HG03342 (cell line): ENCODE data around the gene HSD17B1.
"Not testable (repeated sequence)": the region's sequence is repeated elsewhere in the genome, so short reads cannot be mapped to it uniquely, and the experiment has no call there.

Source experiments
- ATAC-seq: cut with Tn5 transposase; IDR thresholded peaks from one replicate; pipeline ENCODE4 v1.9.1; 2021; ENCODE audit warnings: mild to moderate bottlenecking, moderate library complexity; ENCODE audit not compliant: unreplicated experiment

The HSD17B1 gene

DNA sequence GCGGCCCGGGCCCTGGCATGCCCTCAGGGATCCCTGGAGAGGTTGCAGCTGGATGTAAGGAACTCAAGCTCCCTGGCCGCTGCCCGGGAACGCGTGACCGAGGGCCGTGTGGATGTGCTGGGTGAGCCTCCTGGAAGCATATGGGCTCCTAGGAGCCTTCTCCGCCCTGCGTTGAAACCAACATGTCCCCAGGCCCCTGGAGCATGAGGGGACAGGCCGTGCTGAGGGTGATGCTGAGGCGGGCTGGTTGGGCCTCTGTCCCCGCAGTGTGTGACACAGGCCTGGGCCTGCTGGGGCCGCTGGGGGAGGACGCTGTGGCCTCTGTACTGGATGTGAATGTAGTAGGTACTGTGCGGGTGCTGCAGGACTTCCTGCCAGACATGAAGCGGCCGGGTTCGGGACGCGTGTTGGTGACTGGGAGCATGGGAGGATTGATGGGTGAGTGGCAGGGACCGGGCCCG is 5.7 kb upstream of the HSD17B1 start:
- no peak for ATAC-seq

DNA sequence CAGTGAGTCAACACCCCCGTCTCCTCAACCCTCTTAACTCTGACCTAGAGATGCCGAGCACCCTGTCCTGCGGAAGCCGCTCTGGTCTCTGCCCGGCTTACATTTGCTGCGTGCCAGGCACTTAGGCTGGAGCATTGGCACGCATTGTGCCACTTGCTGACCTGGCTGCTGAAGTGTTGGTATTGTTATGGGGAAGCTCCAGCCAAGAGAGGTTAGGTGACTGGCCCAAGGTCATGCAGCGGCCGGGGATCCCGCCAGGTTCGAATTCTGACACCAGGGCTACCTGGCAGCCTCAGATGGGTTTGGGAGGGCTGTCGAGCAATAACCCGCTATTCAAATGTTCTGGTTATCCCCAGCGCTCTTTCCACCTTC is 5.0 kb upstream of the HSD17B1 start:
- ATAC-seq, result no peak

DNA sequence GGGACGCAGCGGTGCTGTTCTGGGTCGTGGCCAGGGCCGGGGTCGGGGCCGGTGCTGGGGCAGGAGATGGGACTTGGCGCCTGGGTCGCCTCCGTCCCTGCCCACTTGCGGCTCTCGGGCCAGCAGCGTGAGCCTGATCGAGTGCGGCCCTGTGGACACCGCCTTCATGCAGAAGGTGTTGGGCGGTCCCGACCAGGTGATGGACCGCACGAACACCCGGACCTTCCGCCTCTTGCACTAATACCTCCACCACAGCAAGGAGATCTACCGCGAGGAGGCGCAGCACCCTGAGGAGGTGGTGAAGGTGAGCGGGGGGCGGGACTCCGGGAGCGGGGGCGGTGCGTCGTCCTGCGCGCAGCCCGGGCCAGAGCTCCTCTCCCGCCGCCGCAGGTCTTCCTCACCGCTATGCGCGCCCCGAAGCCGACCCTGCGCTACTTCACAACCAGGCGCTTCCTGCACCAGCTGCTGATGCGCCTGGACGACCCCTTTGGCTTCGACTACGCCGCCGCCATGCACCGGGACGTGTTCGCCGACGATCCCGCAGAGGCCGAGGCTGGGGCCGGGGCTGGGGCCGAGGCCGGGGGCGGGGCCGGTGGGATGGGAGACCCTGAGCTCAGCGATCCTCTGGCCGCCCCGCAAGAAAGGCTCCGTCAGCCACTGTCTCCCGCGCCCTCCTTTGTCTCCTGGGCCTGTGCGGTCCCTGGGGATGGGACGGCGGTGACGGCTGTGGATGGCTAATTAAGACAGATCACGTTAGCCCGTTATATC is 4.5 kb upstream of the HSD17B1 start:
- ATAC-seq, result peak; percentile 68

DNA sequence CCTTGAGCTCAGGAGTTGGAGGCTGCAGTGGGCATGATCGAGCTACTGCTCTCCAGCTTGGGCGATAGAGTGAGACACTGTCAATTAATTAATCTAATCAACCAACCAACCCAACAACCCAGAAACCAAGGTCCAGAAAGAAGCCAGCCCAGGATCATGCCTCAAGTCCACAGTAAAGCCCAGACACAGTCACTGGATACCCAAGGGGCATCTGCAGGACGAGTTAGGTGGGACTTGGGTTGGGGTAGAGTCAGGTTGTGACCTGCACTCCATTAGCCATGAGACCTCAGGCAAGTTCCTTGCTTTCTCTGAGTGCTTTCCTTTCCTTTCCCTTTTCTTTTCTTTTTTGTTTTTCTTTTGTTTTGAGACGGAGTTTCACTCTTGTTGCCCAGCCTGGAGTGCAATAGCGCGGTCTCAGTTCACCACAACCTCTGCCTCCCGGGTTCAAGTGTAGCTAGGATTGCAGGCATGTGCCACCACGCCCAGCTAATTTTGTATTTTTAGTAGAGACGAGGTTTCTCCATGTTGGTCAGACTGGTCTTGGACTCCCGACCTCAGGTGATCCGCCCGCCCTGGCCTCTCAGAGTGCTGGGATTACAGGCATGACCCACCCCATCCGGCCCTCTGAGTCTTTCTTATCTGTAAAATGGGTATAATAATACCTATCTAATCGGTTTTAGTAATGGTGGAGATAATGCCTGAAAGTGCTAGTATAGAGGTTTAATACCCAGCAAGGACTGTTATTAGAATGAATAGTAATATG is 3.5 kb upstream of the HSD17B1 start:
- ATAC-seq, result no peak

DNA sequence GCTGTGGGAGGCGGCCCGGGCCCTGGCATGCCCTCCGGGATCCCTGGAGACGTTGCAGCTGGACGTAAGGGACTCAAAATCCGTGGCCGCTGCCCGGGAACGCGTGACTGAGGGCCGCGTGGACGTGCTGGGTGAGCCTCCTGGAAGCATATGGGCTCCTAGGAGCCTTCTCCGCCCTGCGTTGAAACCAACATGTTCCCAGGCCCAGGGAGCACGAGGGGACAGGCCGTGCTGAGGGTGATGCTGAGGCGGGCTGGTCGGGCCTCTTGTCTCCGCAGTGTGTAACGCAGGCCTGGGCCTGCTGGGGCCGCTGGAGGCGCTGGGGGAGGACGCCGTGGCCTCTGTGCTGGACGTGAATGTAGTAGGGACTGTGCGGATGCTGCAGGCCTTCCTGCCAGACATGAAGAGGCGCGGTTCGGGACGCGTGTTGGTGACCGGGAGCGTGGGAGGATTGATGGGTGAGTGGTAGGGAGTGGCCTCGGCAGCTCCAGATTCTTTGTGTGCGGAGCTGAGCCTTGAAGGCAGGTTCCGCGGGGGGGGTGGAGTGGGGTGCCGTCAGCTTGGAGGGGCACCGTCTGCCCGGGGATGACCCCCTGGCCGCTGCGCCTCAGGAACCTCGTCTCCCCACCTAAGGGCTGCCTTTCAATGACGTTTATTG is 567 bp downstream of the HSD17B1 start:
- no peak for ATAC-seq

DNA sequence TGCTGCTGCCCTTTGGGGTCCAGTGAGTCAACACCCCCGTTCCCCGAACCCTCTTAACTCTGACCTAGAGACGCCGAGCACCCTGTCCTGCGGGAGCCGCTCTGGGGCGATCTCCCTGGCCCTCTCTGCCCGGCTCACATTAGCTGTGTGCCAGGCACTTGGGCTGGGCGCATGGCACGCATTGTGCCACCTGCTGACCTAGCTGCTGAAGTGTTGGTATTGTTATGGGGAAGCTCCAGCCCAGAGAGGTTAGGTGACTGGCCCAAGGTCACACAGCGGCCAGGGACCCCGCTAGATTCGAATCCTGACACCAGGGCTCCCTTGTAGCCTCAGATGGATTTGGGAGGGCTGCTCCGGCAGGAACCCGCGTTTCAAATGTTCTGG is 1.1 kb downstream of the HSD17B1 start:
- ATAC-seq, result no peak

DNA sequence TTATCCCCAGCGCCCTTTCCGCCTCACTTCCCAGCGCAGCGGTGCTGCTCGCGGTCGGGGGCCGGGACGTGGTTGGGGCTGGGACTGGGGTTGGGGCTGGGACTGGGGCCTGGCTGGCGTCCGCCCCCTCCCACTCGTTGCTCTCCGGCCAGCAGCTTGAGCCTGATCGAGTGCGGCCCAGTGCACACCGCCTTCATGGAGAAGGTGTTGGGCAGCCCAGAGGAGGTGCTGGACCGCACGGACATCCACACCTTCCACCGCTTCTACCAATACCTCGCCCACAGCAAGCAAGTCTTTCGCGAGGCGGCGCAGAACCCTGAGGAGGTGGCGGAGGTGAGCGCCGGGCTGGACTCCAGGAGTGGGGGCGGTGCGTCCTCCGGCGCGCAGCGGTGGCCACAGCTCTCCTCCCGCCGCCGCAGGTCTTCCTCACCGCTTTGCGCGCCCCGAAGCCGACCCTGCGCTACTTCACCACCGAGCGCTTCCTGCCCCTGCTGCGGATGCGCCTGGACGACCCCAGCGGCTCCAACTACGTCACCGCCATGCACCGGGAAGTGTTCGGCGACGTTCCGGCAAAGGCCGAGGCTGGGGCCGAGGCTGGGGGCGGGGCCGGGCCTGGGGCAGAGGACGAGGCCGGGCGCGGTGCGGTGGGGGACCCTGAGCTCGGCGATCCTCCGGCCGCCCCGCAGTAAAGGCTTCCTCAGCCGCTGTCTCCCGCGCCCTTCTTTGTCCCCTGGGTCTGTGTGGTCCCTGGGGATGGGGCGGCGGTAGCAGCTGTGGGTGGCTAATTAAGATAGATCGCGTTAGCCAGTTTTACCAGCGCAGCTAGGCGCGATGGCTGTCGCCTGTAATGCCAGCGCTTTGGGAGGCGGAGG is 1.8 kb downstream of the HSD17B1 start:
- ATAC-seq, result peak; percentile 76

DNA sequence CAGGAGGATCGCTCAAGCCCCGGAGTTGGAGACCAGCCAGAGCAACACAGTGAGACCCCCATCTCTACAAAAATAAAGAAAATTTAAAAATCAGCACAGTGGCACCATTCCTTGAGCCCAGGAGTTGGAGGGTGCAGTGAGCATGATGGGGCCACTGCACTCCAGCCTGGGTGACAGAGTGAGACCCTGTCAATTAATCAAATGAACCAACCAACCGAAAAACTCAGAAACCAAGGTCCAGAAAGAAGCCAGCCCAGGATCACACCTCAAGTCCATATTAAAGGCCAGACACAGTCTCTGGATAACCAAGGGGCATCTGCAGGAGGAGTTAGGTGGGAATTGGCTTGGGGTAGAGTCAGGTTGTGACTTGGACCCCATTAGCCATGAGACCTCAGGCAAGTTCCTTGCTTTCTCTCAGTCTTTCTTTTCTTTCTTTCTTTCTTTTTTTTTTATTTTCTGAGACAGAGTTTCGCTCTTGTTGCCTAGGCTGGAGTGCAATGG is 2.4 kb downstream of the HSD17B1 start:
- no peak for ATAC-seq

DNA sequence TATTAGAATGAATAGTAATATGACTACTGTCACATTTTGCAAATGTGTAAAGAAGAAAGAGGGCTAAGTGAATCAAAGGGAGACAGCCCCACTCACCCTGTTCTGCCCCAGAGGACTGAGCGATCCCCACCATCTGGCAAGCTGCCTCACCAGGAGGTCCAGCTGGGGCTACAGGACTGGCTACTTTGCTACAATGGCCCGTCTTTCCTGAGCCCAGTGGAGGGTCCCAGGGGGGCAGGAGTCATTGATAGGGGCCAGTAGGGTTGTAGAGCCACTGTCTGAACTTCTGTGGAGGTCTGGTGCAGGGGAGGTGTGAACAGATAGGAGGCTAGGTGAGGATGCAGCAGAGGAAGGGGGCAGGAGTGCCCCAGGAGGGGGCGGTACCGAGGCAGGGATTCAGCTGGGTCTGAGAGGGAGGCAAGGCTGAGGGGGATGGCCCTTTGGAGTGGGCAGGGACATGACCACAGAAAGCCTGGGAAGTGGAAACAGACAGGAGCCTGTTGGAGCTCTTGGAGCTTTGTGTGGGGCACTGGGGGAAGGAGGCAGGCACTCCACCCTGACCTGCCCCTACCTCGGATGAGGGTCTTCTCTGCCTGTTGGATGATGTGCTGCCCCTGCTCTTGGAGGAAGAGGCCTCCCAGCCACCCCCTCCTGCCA is 3.4 kb downstream of the HSD17B1 start:
- ATAC-seq, result not testable (repeated sequence)

DNA sequence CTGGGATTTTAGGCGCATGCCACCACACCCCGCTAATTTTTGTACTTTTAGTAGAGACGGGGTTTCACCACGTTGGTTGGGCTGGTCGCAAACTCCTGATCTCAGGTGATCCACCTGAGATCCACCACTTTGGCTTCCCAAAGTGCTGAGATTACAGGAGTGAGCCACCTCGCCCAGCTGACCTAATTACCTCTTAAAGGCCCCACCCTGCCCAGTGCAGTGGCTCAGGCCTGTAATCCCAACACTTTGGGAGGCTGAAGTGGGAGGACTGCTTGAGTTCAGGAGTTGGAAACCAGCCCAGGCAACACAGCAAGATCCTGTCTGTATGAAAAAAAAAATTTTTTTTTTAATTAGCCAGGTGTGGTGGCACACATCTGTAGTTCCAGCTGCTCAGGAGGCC is 6.4 kb downstream of the HSD17B1 start:
- no peak for ATAC-seq

DNA sequence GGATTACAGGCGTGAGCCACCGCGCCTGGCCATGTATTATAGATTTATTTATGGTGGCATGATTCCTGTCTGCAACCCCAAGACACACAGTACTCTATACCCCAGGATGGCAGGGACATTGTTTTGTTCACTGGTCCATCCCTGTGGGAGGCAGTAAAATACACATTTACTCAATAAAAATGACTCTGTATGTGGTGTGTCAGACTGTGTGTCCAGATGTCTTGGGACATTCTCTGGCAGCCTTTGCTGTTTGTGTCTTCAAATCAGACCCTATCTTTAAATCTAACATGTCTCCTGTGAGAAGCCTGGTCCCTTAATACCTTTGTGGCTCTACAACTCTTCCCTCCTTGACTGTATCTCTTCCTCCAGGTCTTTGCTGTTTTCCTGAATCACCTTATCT is 7.5 kb downstream of the HSD17B1 start:
- ATAC-seq, result no peak

DNA sequence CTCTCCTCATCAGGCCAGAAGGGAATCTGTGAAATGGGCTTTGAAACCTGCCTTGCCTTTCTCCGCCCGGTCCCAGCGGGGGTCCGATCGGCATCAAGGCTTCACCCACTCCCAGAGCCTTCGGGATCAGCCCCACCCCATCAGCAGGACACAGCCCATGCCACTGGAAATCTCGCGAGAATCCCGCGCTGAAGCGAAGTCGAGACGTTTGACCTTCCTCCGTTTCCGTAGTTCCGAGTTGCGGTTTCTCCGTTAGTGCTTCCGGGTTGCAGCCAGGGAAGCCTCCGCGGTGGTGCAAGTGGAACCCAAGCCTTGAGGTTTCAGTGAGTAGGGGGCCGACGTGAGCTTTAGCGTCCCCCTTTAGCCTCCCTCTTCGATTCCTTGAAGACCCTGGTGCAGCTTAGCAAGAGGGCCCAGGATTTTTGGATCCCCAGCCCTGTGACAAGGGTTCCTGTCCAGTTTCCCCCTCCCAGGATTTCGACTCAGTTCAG is 9.2 kb downstream of the HSD17B1 start, which contains the start of gene COASY:
Gene COASY, plus strand, starts transcription at position 252 of the 491 bp plus-strand sequence. CDS start 475 bp downstream, outside the sequence.
- ATAC-seq, result no peak

DNA sequence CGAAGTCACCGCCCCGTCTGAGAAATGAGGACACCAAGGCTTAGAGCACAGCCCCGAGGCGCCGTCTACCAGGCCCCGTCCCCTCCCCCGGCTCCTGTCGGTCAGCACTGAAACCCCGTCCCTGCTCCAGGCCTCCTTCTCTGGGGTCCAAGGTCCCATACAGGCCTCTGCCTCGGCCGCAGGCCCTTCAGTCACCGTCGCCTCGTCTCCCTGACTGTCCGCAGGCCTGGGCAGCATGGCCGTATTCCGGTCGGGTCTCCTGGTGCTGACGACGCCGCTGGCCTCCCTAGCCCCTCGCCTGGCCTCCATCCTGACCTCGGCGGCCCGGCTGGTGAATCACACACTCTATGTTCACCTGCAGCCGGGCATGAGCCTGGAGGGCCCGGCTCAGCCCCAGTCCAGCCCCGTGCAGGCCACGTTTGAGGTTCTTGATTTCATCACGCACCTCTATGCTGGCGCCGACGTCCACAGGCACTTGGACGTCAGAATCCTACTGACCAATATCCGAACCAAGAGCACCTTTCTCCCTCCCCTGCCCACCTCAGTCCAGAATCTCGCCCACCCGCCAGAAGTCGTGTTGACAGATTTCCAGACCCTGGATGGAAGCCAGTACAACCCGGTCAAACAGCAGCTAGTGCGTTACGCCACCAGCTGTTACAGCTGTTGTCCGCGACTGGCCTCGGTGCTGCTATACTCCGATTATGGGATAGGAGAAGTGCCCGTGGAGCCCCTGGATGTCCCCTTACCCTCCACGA is 9.8 kb downstream of the HSD17B1 start:
- no peak for ATAC-seq

DNA sequence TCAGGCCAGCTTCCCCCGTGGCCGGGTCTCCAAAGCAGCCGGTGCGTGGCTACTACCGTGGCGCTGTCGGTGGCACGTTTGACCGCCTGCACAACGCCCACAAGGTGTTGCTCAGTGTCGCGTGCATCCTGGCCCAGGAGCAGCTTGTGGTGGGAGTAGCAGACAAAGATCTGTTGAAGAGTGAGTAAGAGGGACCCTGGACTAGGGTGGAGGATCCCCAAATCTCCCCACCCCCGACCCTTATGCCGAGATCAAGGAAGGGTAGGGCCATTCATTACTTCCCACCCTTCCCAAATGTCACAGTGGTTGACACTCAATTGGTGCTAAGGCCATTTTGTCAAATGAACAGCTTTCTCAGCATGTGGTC is 10.4 kb downstream of the HSD17B1 start:
- ATAC-seq, result no peak

DNA sequence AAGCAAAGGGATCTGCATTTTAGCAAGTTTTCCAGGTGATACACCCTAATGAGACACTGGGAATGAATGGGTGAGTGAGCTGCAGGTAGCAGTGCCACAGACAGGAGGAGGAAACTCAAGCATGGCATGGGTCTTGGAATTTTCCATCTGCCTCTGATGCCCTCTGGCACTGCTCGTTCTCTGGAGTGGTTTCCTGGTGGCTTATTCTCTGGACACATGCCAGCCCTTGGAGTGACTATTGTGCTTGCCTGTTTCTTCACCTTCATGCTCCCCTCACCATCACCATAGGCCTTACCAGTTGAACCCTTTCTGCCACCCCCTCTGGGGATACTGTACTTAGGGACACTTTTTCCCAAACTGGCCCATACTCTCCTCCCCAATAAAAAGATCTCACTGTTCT is 10.8 kb downstream of the HSD17B1 start:
- ATAC-seq, result no peak

DNA sequence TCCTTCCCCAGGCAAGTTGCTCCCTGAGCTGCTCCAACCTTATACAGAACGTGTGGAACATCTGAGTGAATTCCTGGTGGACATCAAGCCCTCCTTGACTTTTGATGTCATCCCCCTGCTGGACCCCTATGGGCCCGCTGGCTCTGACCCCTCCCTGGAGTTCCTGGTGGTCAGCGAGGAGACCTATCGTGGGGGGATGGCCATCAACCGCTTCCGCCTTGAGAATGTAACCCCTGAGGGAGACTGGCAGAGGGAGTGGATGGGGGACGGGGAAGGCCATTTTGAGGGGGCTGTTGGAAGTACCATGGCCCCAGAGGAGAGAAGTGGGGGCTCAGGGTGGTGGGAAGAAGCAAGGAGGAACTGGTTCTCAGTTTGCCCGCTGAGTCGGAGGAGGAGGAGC is 11.2 kb downstream of the HSD17B1 start:
- ATAC-seq, result no peak

DNA sequence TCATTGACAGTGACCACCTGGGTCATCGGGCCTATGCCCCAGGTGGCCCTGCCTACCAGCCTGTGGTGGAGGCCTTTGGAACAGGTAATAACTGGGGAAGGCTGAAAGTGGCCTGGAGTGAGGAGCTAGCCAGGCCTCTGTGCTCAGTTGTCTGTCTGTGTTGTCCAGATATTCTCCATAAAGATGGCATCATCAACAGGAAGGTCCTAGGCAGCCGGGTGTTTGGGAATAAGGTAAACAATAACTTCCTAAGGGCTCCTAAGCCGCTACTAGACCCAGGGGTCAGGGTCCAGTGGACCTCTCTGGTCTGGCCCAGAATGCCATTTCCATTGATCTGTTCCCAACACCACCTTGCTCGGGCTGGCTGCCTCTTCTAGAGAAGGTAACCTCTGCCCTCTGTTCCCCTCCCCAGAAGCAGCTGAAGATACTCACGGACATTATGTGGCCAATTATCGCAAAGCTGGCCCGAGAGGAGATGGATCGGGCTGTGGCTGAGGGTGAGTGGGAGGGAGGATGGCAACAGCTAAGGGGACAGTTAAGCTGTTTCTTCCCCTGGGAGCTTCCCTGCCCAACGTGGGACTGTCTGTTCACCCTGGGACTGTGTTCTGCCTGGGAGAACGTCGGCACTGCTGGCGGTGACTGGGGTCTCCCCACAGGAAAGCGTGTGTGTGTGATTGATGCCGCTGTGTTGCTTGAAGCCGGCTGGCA is 12.2 kb downstream of the HSD17B1 start:
- ATAC-seq, result no peak

DNA sequence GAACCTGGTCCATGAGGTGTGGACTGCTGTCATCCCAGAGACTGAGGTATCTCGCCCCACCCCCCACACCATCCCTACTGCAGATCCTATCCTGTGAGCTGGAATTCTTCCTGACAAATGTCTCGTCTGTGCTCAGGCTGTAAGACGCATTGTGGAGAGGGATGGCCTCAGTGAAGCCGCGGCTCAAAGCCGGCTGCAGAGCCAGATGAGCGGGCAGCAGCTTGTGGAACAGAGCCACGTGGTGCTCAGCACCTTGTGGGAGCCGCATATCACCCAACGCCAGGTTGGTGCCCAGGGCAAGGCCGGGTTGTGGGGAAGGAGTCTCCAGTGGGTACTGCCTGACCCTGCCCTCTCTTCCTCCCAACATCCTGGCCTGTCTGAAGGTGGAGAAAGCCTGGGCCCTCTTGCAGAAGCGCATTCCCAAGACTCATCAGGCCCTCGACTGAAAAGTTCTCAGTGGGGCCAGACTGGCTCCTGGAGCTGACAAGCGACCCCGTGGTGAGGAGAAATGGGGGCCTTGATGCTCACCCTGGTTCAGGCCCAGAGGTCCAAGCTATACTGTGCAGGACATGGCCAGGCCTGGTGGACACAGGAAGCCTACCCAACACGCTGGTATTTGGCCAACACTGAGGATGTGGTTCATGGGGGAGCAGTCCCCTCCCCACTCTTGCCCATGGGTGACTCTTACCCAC is 12.9 kb downstream of the HSD17B1 start:
- ATAC-seq, result no peak
